Activated naive CD8-positive, alpha-beta T cell (primary cell): ENCODE results near the gene RHBDD3.

ENCODE experiments used
- H3K27ac Mint-ChIP-seq: one replicate; pipeline ENCODE4 v1.8.0; 2021; ENCODE audit warnings: mixed read lengths
- H3K27me3 Mint-ChIP-seq: one replicate; pipeline ENCODE4 v1.8.0; 2021; ENCODE audit warnings: mixed read lengths
- H3K36me3 Mint-ChIP-seq: one replicate; pipeline ENCODE4 v1.8.0; 2021; ENCODE audit warnings: mixed read lengths
- H3K4me1 Mint-ChIP-seq: one replicate; pipeline ENCODE4 v1.8.0; 2021; ENCODE audit warnings: low read depth, mixed read lengths
- H3K4me3 Mint-ChIP-seq: one replicate; pipeline ENCODE4 v1.8.0; 2021; ENCODE audit warnings: mild to moderate bottlenecking, mixed read lengths
- H3K9me3 Mint-ChIP-seq: one replicate; pipeline ENCODE4 v1.8.0; 2021; ENCODE audit warnings: low read depth, mixed read lengths

RHBDD3 gene

DNA sequence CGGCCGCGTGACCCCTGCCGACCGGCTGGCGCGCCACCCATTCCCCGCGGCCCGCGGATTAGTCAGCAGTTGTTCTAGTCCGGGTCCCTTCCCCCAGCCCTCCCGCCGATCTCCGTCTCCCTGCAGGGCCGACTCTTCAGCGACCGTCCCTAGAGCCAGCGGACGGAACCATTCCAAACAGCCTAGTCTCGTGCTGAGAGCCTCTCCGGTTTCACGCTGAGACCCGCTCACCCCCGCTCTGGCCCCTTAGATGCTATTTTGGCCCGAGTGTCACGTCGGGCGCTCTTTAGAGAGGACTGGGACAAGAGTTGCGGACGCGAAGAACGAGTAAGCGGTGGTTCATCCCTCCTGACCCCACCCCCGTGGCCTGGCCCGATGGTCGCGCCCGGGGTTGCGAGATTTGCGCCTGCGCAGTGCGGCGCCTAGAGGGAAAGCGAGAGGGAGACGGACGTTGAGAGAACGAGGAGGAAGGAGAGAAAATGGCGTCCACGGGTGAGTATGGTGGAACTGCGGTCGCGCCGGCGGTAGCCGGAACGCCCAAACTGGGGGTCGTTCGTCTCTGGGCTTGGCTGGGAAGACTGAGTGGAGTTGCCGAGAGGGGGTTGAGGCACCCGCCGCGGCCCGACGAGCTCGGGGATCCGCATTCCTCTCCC, at the start of gene RHBDD3, which contains the start of gene EWSR1:
TSS of gene RHBDD3 (minus strand) at position 124 of the 653 bp plus-strand sequence. CDS start 2,355 bp downstream, outside the sequence.
TSS of gene EWSR1 (plus strand) at position 411 of the 653 bp plus-strand sequence. CDS start at position 480, 69 bp downstream.
- H3K4me1 Mint-ChIP-seq: peaks cover 48% of the 10 kb centered on the region
- H3K9me3 Mint-ChIP-seq: no peaks in the 10 kb centered on the region
- peak within 1 kb of the TSS; percentile 100 for H3K27ac Mint-ChIP-seq
- H3K4me3 Mint-ChIP-seq: peak within 1 kb of the TSS; percentile 95
- H3K36me3 Mint-ChIP-seq: peaks cover 24% of the 10 kb centered on the region
- H3K27me3 Mint-ChIP-seq: no peaks in the 10 kb centered on the region

DNA sequence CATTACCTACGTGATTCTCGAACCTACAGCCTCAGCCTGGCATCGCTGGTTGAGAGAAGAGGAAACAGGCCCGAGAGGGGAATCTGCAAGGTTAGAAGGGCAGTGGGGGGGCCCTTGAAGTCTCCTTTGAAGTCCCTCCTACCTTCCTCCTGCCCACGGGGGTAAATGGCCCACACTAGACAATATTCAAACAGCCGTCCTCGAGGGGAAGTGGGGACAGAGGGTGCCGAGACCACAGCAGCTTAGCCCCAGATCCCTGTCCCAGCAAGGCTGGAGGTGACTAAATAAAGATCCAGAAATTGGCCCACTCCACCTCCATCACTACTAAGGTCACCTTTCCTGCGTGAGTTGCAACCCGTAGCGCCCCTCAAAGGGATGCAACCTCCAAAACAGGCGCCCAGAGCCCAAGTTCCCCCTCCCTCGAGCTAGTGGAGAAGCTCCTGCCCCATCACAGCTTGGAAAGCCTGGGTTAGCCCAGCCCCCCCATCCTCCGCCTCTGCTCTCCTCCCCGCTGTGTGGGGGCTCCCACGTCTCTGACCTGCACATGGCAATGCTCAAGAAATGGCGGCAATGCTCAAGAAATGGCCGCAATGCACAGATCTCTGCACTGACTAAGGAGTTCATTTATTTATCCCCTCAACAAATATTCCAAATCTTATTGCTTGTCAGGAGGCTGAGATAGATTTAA, 48.5 kb upstream of the RHBDD3 start:
- Mint-ChIP-seq H3K4me3 (peak overlapping the region; percentile 52), H3K4me1 (peaks cover 13% of the 10 kb centered on the region), H3K27me3 (peaks cover 23% of the 10 kb centered on the region), H3K36me3 (no peaks in the 10 kb centered on the region), H3K9me3 (no peaks in the 10 kb centered on the region), H3K27ac (no peak overlapping the region)

DNA sequence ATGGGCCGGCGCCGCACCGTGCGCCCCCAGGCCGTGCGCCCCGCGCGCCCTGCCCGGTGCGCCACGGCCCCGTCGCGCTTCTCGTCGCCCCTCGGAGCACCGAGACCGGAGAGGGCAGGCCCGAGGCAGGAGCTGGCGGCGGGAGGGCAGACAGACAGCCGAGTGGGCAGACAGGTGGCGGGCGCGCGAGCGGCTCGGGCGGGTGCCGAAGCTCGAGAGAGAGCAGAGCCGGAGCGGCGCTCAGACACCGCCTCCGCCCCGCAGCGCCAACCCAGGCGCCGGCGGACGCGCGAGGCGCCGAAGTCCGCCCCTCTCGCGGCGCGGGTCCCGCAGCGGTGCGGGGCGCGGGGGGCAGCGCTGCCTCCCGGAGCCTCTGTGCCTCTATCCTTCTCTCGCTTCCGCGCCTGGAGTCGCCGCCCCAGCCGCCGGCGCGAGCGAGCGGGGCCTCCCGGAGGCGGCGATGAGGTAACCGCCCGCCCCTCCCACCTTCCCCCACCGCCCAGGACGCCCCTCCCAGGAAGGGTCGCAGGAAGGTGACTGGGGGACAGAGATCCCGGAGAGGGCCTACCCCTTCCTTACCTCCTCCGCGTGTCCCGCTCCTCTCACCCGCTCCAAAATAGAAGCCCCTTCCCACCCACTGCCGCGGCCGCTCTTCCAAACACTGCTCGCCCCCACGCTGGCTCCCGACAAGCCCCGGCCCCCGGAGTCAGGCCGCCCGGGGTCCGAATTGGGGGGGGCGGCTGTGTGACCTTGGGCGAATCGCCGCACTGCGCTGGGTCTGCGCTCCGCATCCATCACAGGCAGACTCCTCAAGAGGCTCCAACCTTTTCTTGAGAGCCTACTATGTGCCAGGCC, 47.7 kb upstream of the RHBDD3 start, which contains the start of gene RASL10A:
TSS of gene RASL10A (minus strand) at position 412 of the 855 bp plus-strand sequence. CDS start 451 bp downstream, outside the sequence.
- Mint-ChIP-seq H3K4me3 (peak within 1 kb of the TSS; percentile 52), H3K27me3 (peaks cover 23% of the 10 kb centered on the region), H3K4me1 (peaks cover 15% of the 10 kb centered on the region), H3K27ac (no peak within 1 kb of the TSS), H3K9me3 (no peaks in the 10 kb centered on the region), H3K36me3 (no peaks in the 10 kb centered on the region)

DNA sequence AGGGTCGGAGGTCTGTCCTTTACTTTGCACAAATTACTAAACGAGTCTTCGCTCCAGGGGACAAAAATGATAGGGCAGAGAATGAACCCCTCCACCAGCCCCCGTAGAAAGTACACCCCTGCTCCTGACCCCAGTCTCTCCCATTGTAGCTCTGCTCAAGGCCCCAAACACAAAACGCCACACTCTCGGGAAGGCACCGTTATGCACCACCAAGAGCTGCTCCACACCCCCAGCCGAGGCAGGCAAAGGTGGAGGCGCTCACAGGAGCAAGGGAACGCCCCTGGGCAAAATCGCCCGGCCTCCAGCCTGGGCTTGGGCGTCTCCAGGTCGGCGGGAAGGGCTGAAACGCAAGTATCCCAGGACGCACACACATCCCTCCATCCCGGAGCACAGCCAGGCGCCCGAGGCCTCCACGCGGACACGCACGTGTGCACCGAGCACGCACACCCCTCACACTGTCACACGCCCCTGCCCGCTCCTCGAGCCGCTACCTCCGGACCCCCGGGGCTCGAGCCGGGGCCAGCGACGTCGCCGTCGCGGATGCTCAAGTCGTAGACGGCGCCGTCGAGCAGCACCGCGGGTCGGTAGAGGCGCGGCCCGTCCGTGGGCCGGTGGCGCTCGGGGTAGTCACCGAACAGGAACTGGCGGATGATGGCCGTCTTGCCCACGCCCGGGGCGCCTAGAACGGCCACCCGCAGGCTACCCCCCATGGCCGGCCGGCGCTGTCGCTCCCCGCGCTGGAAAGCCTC, 46.9 kb upstream of the RHBDD3 start:
- Mint-ChIP-seq H3K27ac (no peak overlapping the region), H3K36me3 (no peaks in the 10 kb centered on the region), H3K4me1 (peaks cover 16% of the 10 kb centered on the region), H3K4me3 (peak overlapping the region; percentile 30), H3K27me3 (peaks cover 23% of the 10 kb centered on the region), H3K9me3 (no peaks in the 10 kb centered on the region)

DNA sequence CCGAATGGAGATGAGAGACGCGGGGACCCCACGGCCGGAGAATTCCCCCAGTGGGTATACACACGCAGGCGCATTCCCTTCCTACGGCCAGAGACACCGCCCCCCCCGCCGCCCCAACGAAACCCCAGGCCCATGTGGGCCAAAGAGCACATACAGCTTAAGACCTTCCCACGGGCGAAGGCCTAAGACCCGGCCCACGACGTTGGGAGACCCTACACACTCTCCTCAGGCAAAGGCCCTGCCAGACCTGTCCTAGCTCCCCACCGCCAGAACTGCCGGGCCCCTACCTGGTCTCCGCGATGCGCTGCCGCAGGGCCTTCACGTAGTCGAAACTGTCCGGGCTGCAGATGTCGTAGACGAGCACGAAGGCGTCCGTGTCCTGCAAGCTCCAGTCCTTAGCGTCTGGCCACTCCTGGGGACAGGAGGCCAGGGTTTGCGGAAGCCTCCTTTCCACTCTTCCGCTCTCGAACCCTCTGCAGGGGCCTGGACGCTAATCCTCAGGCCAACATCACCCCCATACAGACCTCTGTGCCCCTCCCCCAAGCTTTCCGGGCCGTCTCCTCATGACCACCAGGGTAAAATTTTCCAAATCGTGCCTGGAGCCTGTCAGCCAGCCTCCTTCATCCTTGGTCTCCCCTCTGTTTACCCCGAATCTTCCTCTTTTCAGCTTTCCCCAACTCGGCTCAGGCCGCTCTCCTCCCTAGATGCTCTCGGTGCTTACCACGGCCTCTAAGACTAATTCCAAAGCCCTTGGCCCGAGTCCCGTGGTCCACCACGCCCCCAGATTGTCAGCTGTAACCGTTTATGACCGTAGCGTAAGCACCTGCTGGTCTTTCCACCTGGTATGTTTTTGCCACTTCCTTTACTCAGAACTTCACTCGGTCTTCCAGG, 46.0 kb upstream of the RHBDD3 start:
- peak overlapping the region; percentile 30 for H3K4me3 Mint-ChIP-seq
- no peaks in the 10 kb centered on the region for H3K9me3 Mint-ChIP-seq
- H3K27me3 Mint-ChIP-seq: peaks cover 23% of the 10 kb centered on the region
- peaks cover 19% of the 10 kb centered on the region for H3K4me1 Mint-ChIP-seq
- no peaks in the 10 kb centered on the region for H3K36me3 Mint-ChIP-seq
- no peak overlapping the region for H3K27ac Mint-ChIP-seq

DNA sequence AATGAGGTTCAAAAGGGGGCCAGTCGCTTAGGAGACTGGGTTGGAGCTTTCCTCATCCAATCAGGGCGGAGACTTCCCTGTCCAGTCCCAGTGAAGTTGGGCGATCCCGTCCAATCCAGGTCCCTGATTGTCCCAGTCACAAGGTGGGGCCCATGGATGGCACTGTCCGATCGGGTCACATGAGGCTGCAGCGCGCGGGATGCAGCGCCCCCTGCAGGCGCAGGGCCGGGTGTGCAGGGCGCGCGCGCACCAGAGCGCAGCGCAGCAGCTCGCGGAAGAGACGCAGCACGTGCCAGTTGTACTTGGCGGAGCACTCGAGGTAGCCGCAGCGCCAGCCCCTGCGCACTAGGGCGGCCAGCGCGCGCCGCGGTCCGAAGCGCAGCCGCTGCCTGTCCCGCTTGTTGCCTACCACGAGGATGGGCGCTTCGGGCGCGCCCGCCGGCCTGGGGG, 45.4 kb upstream of the RHBDD3 start:
- H3K36me3 Mint-ChIP-seq: no peaks in the 10 kb centered on the region
- H3K4me1 Mint-ChIP-seq: peaks cover 24% of the 10 kb centered on the region
- peaks cover 23% of the 10 kb centered on the region for H3K27me3 Mint-ChIP-seq
- no peak overlapping the region for H3K4me3 Mint-ChIP-seq
- H3K9me3 Mint-ChIP-seq: no peaks in the 10 kb centered on the region
- no peak overlapping the region for H3K27ac Mint-ChIP-seq

DNA sequence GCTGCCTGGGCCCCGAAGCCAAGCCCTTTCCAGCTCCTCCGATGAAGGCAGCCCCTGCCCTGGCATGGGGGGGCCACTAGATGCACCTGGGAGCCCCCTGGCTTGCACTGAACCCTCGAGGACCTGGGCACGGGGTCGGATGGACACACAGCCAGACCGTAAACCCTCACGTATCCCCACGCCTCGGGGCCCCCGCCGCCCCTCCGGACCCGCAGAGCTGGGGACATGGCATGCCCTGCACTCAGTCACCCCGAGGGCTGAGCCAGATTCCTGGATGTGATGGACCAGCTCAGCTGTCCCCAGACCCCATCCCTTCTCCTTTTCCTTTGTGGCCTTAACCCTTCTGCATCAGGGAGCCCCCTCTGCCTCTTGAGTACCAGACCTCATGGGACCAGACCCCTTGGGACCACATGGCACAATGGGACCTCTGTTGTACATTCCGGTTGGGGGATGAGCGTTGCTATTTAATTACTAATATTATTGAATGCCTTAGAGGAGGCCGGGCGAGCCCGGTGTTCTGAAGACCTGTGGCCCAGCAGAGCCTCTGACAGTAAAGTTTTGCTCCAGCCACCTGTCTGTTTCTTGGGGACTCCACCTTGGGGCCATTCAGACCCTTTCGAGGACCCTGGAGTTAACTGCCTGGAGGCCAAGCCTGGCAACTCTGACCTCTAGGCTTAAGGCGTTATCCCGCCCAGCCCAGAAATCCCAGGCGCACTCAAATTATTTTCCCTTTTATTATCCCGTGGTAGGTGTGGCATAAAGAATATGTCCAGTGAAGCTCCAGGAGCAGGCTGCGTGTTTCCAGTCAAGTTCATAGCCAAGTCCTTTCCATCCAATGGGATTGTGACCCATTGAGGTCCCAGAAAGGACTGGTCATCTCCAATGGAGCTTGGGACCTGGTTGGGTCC, 44.7 kb upstream of the RHBDD3 start:
- Mint-ChIP-seq H3K9me3 (no peaks in the 10 kb centered on the region), H3K36me3 (no peaks in the 10 kb centered on the region), H3K27ac (no peak overlapping the region), H3K27me3 (peaks cover 23% of the 10 kb centered on the region), H3K4me1 (peaks cover 26% of the 10 kb centered on the region), H3K4me3 (no peak overlapping the region)

DNA sequence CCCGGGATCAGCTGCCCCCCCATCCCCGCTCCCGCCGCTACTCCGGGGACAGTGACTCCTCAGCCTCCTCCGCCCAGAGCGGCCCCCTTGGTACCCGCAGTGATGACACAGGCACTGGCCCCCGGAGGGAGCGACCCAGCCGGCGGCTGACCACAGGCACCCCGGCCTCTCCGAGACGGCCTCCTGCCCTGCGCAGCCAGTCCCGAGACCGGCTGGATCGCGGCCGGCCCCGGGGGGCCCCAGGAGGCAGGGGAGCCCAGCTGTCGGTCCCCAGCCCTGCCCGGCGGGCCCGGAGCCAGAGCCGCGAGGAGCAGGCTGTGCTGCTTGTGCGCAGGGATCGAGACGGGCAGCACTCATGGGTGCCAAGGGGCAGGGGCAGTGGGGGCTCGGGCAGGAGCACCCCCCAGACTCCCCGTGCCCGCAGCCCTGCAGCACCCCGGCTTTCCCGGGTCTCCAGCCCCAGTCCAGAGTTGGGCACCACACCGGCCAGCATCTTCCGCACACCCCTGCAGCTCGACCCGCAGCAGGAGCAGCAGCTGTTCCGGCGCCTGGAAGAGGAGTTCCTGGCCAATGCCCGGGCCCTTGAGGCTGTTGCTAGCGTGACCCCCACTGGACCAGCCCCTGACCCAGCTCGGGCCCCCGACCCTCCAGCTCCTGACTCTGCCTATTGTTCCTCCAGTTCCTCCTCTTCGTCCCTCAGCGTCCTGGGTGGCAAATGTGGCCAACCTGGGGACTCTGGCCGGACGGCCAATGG, 43.9 kb upstream of the RHBDD3 start:
- no peak overlapping the region for H3K27ac Mint-ChIP-seq
- no peak overlapping the region for H3K4me3 Mint-ChIP-seq
- H3K27me3 Mint-ChIP-seq: peaks cover 23% of the 10 kb centered on the region

DNA sequence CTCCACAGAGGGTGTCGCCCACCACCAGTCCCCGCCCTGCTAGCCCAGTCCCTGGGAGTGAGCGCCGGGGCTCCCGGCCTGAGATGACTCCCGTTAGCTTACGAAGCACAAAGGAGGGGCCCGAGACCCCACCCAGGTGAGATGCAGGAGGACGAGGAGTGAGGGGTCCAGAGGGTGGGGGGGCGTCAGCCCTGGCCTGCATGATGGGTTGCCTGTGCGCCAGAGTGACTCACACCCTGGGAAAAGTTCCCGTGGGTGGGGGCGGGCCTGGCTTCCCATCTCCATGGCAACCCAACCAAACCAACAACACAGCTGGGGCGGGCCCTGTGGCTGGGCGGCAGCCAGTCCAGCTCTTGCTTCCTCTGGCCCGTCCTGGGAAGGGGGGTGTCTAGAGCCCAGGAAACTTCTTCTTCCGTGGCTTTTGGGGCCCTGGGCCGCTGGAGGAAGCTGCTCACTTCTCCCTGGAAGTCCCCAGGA, 43.1 kb upstream of the RHBDD3 start:
- Mint-ChIP-seq H3K4me3 (no peak overlapping the region), H3K4me1 (peaks cover 32% of the 10 kb centered on the region), H3K27me3 (peaks cover 21% of the 10 kb centered on the region), H3K27ac (no peak overlapping the region), H3K9me3 (no peaks in the 10 kb centered on the region), H3K36me3 (no peaks in the 10 kb centered on the region)

More for the DNA sequence above, 43.9 kb upstream of the RHBDD3 start:
- Mint-ChIP-seq H3K36me3 (no peaks in the 10 kb centered on the region), H3K9me3 (no peaks in the 10 kb centered on the region), H3K4me1 (peaks cover 28% of the 10 kb centered on the region)

DNA sequence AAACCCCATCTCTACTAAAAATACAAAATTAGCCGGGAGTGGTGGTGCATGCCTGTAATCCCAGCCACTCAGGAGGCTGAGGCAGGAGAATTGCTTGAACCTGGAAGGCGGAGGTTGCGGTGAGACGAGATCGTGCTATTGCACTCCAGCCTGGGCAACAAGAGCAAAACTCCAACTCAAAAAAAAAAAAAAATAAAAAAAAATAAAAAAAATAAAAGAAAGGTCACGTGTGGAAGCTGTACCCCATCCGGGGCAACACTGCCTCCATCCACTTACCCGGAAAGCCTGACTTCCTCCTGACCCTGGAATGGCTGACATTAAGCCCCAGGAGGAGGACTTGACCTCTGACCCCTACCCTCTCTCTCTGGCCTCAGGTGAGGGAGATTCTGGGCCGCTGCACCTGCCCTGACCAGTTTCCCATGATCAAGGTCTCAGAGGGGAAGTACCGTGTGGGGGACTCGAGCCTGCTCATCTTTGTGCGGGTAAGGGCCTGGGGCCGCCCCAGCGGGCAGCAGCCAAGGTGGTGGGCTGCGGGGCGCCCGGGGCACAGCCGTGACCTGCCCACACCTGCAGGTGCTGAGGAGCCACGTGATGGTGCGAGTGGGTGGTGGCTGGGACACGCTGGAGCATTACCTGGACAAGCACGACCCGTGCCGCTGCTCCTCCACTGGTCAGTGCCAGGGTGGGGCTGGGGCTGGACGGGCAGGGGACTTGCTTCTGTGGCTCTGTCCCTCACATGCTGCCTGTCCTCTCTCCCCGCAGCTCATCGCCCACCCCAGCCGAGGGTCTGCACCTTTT, 42.5 kb upstream of the RHBDD3 start:
- Mint-ChIP-seq H3K27me3 (peaks cover 21% of the 10 kb centered on the region), H3K4me1 (peaks cover 34% of the 10 kb centered on the region), H3K4me3 (no peak overlapping the region), H3K9me3 (no peaks in the 10 kb centered on the region), H3K27ac (no peak overlapping the region), H3K36me3 (no peaks in the 10 kb centered on the region)

DNA sequence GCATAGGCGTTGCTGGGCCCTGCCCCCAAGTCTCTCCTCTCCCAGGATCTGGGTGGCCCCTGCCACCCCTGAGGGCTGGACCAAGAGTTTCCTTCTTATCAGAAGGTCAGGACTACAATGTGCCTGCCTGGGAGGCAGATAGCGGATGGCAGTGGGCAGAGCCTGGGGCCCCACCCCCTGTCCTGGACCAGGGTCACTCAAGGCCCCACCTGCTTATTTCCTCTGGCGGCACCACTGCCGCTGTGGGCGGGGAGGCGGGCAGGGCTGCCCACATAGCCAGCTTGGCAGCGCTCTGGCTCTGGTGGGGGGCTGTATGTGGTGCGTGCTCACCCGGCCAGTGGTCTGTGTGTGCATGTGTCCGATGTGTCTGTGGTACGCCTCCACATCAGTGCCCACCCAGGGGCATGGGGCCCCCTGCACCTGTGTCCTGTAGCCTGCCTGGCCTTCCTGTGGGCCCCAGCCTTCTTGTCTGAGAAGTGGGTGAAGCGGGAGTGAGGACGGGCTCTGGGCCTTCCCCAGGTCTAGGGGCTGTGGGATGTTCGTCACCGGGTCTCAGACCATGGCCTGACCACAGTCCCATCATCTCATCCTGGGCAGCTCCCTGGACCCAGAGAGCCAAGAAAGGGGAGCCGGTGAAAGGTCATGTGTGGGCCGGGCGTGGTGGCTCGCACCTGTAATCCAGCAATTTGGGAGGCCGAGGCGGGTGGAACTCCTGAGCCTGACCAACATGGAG, 41.7 kb upstream of the RHBDD3 start:
- Mint-ChIP-seq H3K36me3 (no peaks in the 10 kb centered on the region), H3K9me3 (no peaks in the 10 kb centered on the region), H3K4me3 (no peak overlapping the region), H3K27ac (no peak overlapping the region), H3K27me3 (peaks cover 20% of the 10 kb centered on the region), H3K4me1 (peaks cover 30% of the 10 kb centered on the region)
